GM12878 (cell line): ENCODE results near the gene BSCL2. TPM values are rescaled to one million over a fixed set of nuclear protein-coding genes. Genes with fewer than 3 reads are reported as not detected.

Experiments
- ATF2 ChIP-seq: IDR thresholded peaks from 2 replicates; pipeline ENCODE4 v1.6.1; 2012; ENCODE audit warnings: low read length, inconsistent platforms
- BCL11A ChIP-seq: IDR thresholded peaks from 2 replicates; pipeline ENCODE4 v1.6.1; 2011; ENCODE audit warnings: low read depth, low read length
- CHD2 ChIP-seq: IDR thresholded peaks from 2 replicates; pipeline ENCODE4 v1.6.1; 2011; ENCODE audit warnings: low read depth, low read length, improper control_type of control experiment, borderline replicate concordance
- E4F1 ChIP-seq: fragments of 450-650 bp; IDR thresholded peaks from 2 replicates; pipeline ENCODE4 v1.6.1; 2018; ENCODE audit warnings: borderline replicate concordance, mild to moderate bottlenecking; ENCODE audit not compliant: partially characterized antibody
- HSF1 ChIP-seq: fragments of 150-350 bp; IDR thresholded peaks from 2 replicates; pipeline ENCODE4 v1.6.1; 2014; ENCODE audit warnings: mild to moderate bottlenecking, low read depth, low read length
- MTA3 ChIP-seq: IDR thresholded peaks from 2 replicates; pipeline ENCODE4 v1.6.1; 2012; ENCODE audit warnings: low read length, inconsistent platforms, borderline replicate concordance
- NR2C1 ChIP-seq: fragments of 450-650 bp; IDR thresholded peaks from 2 replicates; pipeline ENCODE4 v1.6.1; 2017; ENCODE audit warnings: antibody characterized with exemption, mild to moderate bottlenecking, moderate library complexity
- POLR2AphosphoS2 ChIP-seq: IDR thresholded peaks from 2 replicates; pipeline ENCODE4 v1.6.1; 2011; ENCODE audit warnings: low read depth, mild to moderate bottlenecking, low read length, improper control_type of control experiment, moderate library complexity
- RB1 ChIP-seq: fragments of 450-650 bp; formaldehyde crosslinking; IDR thresholded peaks from 2 replicates; pipeline ENCODE4 v1.6.1; 2017; ENCODE audit warnings: mild to moderate bottlenecking, borderline replicate concordance
- RBBP5 ChIP-seq: fragments of 200-600 bp; sonication (generic); conservative IDR thresholded peaks from 2 replicates; pipeline ENCODE4 v1.6.1; 2016
- RELB ChIP-seq: fragments of 450-650 bp; IDR thresholded peaks from 2 replicates; pipeline ENCODE4 v1.6.1; 2017; ENCODE audit warnings: low read depth, mild to moderate bottlenecking, moderate library complexity
- SIX5 ChIP-seq: IDR thresholded peaks from 2 replicates; pipeline ENCODE4 v1.6.1; 2011; ENCODE audit warnings: mild to moderate bottlenecking, low read depth, low read length, moderate library complexity; ENCODE audit not compliant: severe bottlenecking
- YBX1 ChIP-seq: fragments of 450-650 bp; IDR thresholded peaks from 2 replicates; pipeline ENCODE4 v1.6.1; 2016; ENCODE audit warnings: antibody characterized with exemption
- ZNF24 ChIP-seq: fragments of 450-650 bp; IDR thresholded peaks from 2 replicates; pipeline ENCODE4 v1.6.1; 2017; ENCODE audit warnings: antibody characterized with exemption, mild to moderate bottlenecking
- ZNF592 ChIP-seq: fragments of 450-650 bp; IDR thresholded peaks from 2 replicates; pipeline ENCODE4 v1.6.1; 2017; ENCODE audit warnings: mild to moderate bottlenecking, moderate library complexity
- polyA plus RNA-seq, 11 experiments: library from polyadenylated mRNA; depleted of rRNA in 4 of 11; unstranded in 6 of 11; stranded (reverse) in 5 of 11; fragments of >200 nt; fragmentation: Nextera tagmentation in 4 of 11; fragmentation: Illumina TruSeq in 1 of 11; extraction: Ambion mirVana in 4 of 11; extraction: Trizol in 1 of 11; gene quantifications; 1 replicate in 1 of 11; 2 replicates in 10 of 11; pipeline versions ENCODE4 v1.2.1 to v1.2.3, GENCODE V29; 2011 to 2016; ENCODE audit warnings: inconsistent platforms in 2 of 11, missing spikeins in 2 of 11, low read depth in 1 of 11
- total RNA-seq, 4 experiments: library from RNA; depleted of rRNA in 3 of 4; stranded (reverse); fragments of >200 nt in 3 of 4; fragmentation: Illumina TruSeq in 1 of 4; extraction: Trizol in 1 of 4; gene quantifications; 2 replicates each; pipeline versions ENCODE4 v1.2.1 to v1.2.3, GENCODE V29; 2013 to 2021

Gene BSCL2
- total and polyA plus RNA-seq, 10 of the 15 experiments (the other 5 are each of a cell fraction or from before 2014, with no cell fraction given): 12.3 to 57.9 (median 21.8) TPM

GRCh38 chr11:62671608-62672389 lies 35.4 kb downstream of the BSCL2 start, which contains the start of the genes LBHD1 and UQCC3 (continued):
- TF ChIP-seq RELB (peak; percentile 88; the same call in 1 of the 2 replicates), YBX1 (no peak), CHD2 (no peak), SIX5 (no peak), POLR2AphosphoS2 (no peak; the same call in 1 of the 2 replicates), ZNF592 (no peak), HSF1 (no peak), ATF2 (no peak), BCL11A (0 out of 2 replicates have a peak, but pooled peaks have one; percentile 1), MTA3 (no peak; the same call in 1 of the 2 replicates), NR2C1 (peak; percentile 88), ZNF24 (0 out of 2 replicates have a peak, but pooled peaks have one; percentile 10), E4F1 (peak; percentile 44), RBBP5 (no peak), RB1 (peak; percentile 90; the same call in 1 of the 2 replicates)
